ENCODE results near the gene CHD1. TPM values are rescaled to one million over a fixed set of nuclear protein-coding genes. Genes with fewer than 3 reads are reported as not detected.

Gene CHD1
- 16.8 and 31.6 TPM in 2 replicates for total RNA-seq (ENCODE audit: low replicate concordance)

DNA sequence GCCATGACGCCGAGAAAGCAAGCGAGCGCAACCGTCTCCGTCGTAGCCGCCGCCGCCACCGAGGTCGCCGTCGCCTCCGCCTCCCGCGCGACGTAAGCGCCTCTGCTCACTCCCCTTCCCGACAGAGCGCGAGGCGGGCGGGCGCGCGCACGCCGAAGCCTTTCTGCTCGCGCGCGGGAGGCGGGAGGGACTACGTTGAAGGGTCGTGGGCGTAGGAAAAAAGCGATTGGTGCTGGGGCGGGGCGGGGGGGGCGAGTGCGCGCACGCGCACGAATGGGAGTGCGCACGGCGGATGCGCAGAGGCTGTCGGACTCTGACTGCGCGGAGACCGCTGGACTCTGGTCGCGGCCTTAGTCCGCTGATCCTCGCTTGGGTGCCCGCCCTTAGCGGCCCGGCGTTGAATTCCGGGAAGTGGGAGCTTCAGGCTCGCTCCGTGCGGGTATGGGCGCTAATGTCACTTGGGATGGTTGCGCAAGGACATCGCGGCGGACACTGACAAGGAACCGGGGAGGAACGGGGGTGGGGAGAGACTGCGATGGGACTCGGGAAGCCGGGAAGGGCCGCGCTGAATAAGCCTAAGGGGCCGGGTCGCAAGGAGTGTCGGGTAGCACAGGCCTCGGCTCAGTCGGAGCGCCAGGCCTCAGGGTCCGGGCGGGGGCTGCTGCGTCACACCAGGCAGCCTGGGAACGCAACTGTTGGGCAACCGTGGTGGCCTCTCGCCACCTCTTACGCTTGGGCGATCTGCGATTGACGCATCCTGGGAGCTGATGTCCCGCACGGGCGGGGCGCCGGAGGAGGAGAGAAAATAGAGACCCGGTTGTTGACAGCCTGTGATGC is at the start of gene CHD1:
TSS of gene CHD1 (minus strand) at position 135 of the 837 bp plus-strand sequence. CDS start 2,621 bp downstream, outside the sequence.

Other genes with a start within 250 kb of the CHD1 start
- gene RGMB, start 155.3 kb downstream of the CHD1 start, total RNA-seq (ENCODE audit: low replicate concordance) = 7.8 and 62.9 TPM in 2 replicates